Neural cell (in vitro differentiated cells): Measurements from ENCODE around the gene HUNK.

Experiments used
- EP300 ChIP-seq: fragments of 450-650 bp; conservative IDR thresholded peaks from 2 replicates; pipeline ENCODE4 v1.6.1; 2014; ENCODE audit warnings: antibody characterized with exemption, mild to moderate bottlenecking, moderate library complexity; ENCODE audit not compliant: poor library complexity, severe bottlenecking
- EZH2 ChIP-seq: fragments of 200-600, 300-800 bp; shearing (Covaris generic), sonication (generic); IDR thresholded peaks from 2 replicates; pipeline ENCODE4 v1.6.1; 2014; ENCODE audit warnings: antibody characterized with exemption, low read length, borderline replicate concordance, mild to moderate bottlenecking; ENCODE audit not compliant: insufficient read depth, poor library complexity, severe bottlenecking
- MXI1 ChIP-seq: fragments of 450-650 bp; conservative IDR thresholded peaks from 2 replicates; pipeline ENCODE4 v1.6.1; 2014; ENCODE audit warnings: antibody characterized with exemption, mild to moderate bottlenecking; ENCODE audit not compliant: poor library complexity, severe bottlenecking
- POLR2AphosphoS5 ChIP-seq: IDR thresholded peaks from 2 replicates; pipeline ENCODE4 v1.6.1; 2012
- RAD21 ChIP-seq: fragments of 450-650 bp; conservative IDR thresholded peaks from 2 replicates; pipeline ENCODE4 v1.6.1; 2014; ENCODE audit warnings: antibody characterized with exemption, mild to moderate bottlenecking, moderate library complexity
- SMC3 ChIP-seq: fragments of 450-650 bp; conservative IDR thresholded peaks from 2 replicates; pipeline ENCODE4 v1.6.1; 2014; ENCODE audit warnings: antibody characterized with exemption, mild to moderate bottlenecking, moderate library complexity; ENCODE audit not compliant: poor library complexity
- TAF1 ChIP-seq: IDR thresholded peaks from 2 replicates; pipeline ENCODE4 v1.6.1; 2012; ENCODE audit warnings: low read depth
- TF ChIP-seq, protein P1 (sequence below): IDR thresholded peaks from 2 replicates; pipeline ENCODE4 v1.6.1; 2012; ENCODE audit warnings: borderline replicate concordance
- TF ChIP-seq, protein P2 (sequence below): fragments of 450-650 bp; IDR thresholded peaks from 2 replicates; pipeline ENCODE4 v1.5.1; 2014; ENCODE audit warnings: antibody characterized with exemption, mild to moderate bottlenecking, moderate library complexity; ENCODE audit not compliant: poor library complexity, severe bottlenecking

DNA sequence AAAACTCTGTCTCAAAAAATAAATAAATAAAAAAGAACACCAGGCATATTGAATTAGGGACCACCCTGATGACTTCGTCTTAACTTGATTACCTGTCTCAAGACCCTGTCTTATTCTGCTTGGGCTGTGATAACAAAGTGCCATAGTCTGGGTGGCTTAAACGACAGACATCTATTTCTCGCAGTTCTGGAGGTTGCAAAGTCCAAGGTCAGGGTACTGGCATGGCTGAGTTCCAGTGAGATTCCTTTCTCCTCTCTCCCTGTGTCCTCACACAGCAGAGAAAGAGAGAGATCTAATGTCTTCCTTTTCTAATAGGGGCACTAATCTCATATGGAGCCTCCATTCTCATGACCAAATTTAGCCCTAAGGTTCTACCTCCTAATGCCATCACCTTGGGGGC lies 145.6 kb downstream of the HUNK start:
- TF ChIP-seq POLR2AphosphoS5 = no peak
- TF ChIP-seq, protein P1, sequence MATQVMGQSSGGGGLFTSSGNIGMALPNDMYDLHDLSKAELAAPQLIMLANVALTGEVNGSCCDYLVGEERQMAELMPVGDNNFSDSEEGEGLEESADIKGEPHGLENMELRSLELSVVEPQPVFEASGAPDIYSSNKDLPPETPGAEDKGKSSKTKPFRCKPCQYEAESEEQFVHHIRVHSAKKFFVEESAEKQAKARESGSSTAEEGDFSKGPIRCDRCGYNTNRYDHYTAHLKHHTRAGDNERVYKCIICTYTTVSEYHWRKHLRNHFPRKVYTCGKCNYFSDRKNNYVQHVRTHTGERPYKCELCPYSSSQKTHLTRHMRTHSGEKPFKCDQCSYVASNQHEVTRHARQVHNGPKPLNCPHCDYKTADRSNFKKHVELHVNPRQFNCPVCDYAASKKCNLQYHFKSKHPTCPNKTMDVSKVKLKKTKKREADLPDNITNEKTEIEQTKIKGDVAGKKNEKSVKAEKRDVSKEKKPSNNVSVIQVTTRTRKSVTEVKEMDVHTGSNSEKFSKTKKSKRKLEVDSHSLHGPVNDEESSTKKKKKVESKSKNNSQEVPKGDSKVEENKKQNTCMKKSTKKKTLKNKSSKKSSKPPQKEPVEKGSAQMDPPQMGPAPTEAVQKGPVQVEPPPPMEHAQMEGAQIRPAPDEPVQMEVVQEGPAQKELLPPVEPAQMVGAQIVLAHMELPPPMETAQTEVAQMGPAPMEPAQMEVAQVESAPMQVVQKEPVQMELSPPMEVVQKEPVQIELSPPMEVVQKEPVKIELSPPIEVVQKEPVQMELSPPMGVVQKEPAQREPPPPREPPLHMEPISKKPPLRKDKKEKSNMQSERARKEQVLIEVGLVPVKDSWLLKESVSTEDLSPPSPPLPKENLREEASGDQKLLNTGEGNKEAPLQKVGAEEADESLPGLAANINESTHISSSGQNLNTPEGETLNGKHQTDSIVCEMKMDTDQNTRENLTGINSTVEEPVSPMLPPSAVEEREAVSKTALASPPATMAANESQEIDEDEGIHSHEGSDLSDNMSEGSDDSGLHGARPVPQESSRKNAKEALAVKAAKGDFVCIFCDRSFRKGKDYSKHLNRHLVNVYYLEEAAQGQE = no peak
- TF ChIP-seq, protein P2, sequence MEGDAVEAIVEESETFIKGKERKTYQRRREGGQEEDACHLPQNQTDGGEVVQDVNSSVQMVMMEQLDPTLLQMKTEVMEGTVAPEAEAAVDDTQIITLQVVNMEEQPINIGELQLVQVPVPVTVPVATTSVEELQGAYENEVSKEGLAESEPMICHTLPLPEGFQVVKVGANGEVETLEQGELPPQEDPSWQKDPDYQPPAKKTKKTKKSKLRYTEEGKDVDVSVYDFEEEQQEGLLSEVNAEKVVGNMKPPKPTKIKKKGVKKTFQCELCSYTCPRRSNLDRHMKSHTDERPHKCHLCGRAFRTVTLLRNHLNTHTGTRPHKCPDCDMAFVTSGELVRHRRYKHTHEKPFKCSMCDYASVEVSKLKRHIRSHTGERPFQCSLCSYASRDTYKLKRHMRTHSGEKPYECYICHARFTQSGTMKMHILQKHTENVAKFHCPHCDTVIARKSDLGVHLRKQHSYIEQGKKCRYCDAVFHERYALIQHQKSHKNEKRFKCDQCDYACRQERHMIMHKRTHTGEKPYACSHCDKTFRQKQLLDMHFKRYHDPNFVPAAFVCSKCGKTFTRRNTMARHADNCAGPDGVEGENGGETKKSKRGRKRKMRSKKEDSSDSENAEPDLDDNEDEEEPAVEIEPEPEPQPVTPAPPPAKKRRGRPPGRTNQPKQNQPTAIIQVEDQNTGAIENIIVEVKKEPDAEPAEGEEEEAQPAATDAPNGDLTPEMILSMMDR = no peak
- no peak for TF ChIP-seq MXI1
- no peak for TF ChIP-seq EZH2
- no peak for TF ChIP-seq TAF1
- no peak for TF ChIP-seq EP300
- no peak for TF ChIP-seq RAD21
- TF ChIP-seq SMC3 = no peak
